Keratinocyte (primary cell): ENCODE measurements around the gene BLMH.

ENCODE experiments used
- CTCF ChIP-seq, 3 experiments: IDR thresholded peaks in 1 of 3; conservative IDR thresholded peaks in 1 of 3; optimal IDR thresholded peaks in 1 of 3; 2 replicates in 2 of 3; 3 replicates in 1 of 3; pipeline versions ENCODE3 to v1.5.1; 2011; ENCODE audit warnings: low read length in 3 of 3, mild to moderate bottlenecking in 3 of 3, moderate library complexity in 2 of 3, control low read depth in 1 of 3, inconsistent platforms in 1 of 3; ENCODE audit not compliant: insufficient read depth in 2 of 3; ENCODE audit errors: extremely low read depth in 1 of 3
- EZH2 ChIP-seq: IDR thresholded peaks from one replicate; pipeline ENCODE4 v1.6.1; 2012; ENCODE audit warnings: inconsistent platforms, mild to moderate bottlenecking, low read length, moderate library complexity

GRCh38 chr17:30337393-30337999 is 45.8 kb upstream of the BLMH start:
- TF ChIP-seq EZH2 (no peak), CTCF (optimal IDR thresholded peaks at IDR 0.05 in 1 of 3, IDR thresholded peaks at IDR 0.05 in 1 of 3, conservative IDR thresholded peaks at IDR 0.05 in 1 of 3; ENCODE audit: extremely low read depth in 1 of 3, insufficient read depth in 2 of 3, low read length in 3 of 3) (no peak)
